HG02970 (cell line): ENCODE data around the gene AK4.

ENCODE experiments used
- ATAC-seq: cut with Tn5 transposase; IDR thresholded peaks from one replicate; pipeline ENCODE4 v1.9.1; 2021; ENCODE audit warnings: mild to moderate bottlenecking, moderate library complexity, moderate number of reproducible peaks; ENCODE audit not compliant: unreplicated experiment, low FRiP score

The AK4 gene

GRCh38 chr1:65265651-65266351, 117.8 kb downstream of the AK4 start:
- no peak for ATAC-seq

- ATAC-seq, result no peak
Observed at GRCh38 chr1:65266476-65266875, 118.5 kb downstream of the AK4 start.

GRCh38 chr1:65267271-65267670, 119.3 kb downstream of the AK4 start:
- no peak for ATAC-seq

GRCh38 chr1:65267683-65268082, 119.7 kb downstream of the AK4 start:
- no peak for ATAC-seq

- no peak for ATAC-seq
Observed at GRCh38 chr1:65269612-65270011, 121.6 kb downstream of the AK4 start.

GRCh38 chr1:65276197-65276939, 128.4 kb downstream of the AK4 start:
- ATAC-seq, result no peak

- no peak for ATAC-seq
Observed at GRCh38 chr1:65277605-65278347, 129.8 kb downstream of the AK4 start.

GRCh38 chr1:65278376-65279069, 130.5 kb downstream of the AK4 start:
- no peak for ATAC-seq

- ATAC-seq, result no peak
Observed at GRCh38 chr1:65279070-65279779, 131.2 kb downstream of the AK4 start.
